ENCODE results near the gene SLC9A3. TPM values are rescaled to one million over a fixed set of nuclear protein-coding genes. Genes with fewer than 3 reads are reported as not detected.

SLC9A3 gene
- total RNA-seq, 2 experiments from 2014 or later = 1.7 to 1.8 TPM

DNA sequence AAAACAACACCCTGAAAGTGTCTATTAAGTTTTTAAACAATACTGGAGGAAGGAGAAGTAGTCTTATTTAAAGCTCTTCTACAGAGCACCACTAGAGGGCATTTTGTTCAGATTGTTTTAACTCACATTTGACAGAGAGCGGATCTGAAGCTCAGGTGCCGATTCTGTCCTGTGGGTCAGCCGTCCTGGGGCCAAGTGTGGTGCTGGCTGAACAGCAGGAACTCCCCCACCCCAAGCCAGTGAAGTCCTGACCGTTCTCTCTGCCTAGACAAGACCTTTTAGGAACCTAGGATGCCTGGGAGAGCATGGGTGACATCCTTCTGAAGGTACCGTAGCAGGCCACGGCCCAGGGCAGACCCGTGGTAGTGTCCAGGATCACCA, 77.4 kb downstream of the SLC9A3 start:
- no peak for DNase-seq
- ChIA-PET POLR2A (interaction anchor here (1.8 kb wide), 1 partner anchor 26 kb away, joined by 15 read pairs; no protein-coding TSS in a partner anchor), CTCF (interaction anchor here (0.7 to 3.7 kb wide), 28 partner anchors 8 to 869 kb away, joined by 3 to 18 read pairs (median 4); partner anchors contain the start of genes AHRR, CCDC127, LRRC14B and SDHA)
- Mint-ChIP-seq H3K9me3 (peaks cover 14% of the 10 kb centered on the region), H3K36me3 (peaks cover 49% of the 10 kb centered on the region), H3K4me1 (ENCODE audit: low read depth) (peaks cover 34% of the 10 kb centered on the region), H3K4me3 (no peak overlapping the region), H3K27ac (peak overlapping the region; percentile 18), H3K27me3 (no peaks in the 10 kb centered on the region)
- intact Hi-C loops (cut with micrococcal nuclease) = no loop called here

DNA sequence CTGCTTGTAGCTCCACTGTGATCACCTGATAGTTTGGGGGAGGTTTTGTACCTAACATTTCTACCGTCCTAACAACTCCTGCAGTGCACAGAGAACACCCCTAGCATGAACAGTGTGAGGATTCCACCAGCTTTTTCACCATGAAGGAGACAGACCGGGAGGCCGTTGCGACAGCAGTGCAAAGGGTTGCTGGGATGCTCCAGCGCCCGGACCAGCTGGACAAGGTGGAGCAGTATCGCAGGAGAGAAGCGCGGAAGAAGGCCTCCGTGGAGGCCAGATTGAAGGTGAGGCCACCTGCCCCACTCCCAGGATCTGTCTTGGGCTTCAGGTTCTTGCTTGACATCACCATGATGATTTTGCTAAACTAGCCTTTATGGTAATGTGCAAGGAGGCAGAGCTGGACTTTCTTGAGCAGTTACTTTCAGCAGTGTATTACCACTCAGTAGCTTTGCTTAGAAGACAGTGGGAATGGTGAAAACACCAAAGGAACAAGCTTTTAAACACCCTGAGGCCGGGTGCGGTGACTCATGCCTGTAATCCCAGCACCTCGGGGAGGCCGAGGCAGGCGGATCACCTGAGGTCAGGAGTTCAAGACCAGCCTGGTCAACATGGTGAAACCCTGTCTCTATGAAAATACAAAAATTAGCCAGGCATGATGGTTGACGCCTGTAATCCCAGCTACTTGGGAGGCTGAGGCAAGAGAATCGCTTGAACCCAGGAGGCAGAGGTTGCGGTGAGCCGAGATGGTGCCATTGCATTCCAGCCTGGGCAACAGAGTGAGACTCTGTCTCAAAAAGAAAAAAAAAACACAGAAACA, 78.0 kb downstream of the SLC9A3 start:
- ChIA-PET CTCF (interaction anchor here (0.7 to 3.7 kb wide), 29 partner anchors 9 to 870 kb away, joined by 3 to 18 read pairs (median 4); partner anchors contain the start of genes AHRR, CCDC127, LRRC14B and SDHA), POLR2A (interaction anchor here (1.8 kb wide), 1 partner anchor 27 kb away, joined by 15 read pairs; no protein-coding TSS in a partner anchor)
- H3K9me3 Mint-ChIP-seq = peaks cover 8% of the 10 kb centered on the region
- peaks cover 43% of the 10 kb centered on the region for H3K36me3 Mint-ChIP-seq
- H3K27me3 Mint-ChIP-seq = no peaks in the 10 kb centered on the region
- no peak for DNase-seq
- H3K4me1 Mint-ChIP-seq (ENCODE audit: low read depth) = peaks cover 36% of the 10 kb centered on the region
- H3K27ac Mint-ChIP-seq = peak overlapping the region; percentile 18
- intact Hi-C loops (cut with micrococcal nuclease) = no loop called here
- no peak overlapping the region for H3K4me3 Mint-ChIP-seq

DNA sequence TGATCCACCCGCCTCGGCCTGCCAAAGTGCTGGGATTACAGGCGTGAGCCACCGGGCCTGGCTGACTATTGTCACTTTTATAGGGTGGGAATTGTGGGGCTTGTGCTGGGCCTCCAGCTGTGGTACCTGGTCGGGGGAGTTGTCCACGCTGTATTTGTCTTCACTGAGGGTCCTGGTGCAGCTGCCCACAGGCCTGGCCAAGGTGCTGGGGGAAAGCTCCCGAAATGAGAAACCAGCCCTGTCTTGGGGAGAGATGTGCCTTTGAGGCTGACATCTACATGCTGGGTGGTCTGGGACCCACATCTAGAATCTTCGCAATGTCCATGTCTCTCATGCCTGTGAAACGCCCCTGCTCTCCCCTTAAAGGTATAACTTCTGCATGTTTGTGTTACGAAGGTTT, 78.7 kb downstream of the SLC9A3 start:
- peaks cover 36% of the 10 kb centered on the region for H3K36me3 Mint-ChIP-seq
- POLR2A ChIA-PET = interaction anchor here (1.8 kb wide), 1 partner anchor 28 kb away, joined by 15 read pairs; no protein-coding TSS in a partner anchor
- H3K4me3 Mint-ChIP-seq = no peak overlapping the region

DNA sequence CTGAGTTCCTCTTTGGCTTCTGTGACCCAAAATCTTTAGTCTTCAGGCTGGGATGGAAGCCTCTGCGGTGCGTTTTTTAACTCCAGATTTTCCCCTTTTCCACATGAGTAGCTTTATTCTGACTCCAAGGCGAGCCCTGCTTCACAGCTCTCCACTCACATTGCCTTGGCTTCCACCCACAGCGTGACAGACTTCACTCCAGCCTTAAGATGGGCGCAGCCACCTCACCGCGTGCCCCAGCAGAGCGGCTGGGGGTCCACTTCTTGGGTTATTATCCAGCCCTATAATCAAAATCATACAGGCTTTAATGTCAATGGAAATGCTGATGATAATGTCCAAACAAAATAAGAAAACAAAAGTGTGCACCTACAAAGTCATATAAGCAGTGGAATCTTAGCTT, 80.0 kb downstream of the SLC9A3 start:
- intact Hi-C loops (cut with micrococcal nuclease) = loop anchor here (5.0 kb wide), 1 partner anchor 172 kb away; the partner anchor contains the start of gene PDCD6
- H3K27ac Mint-ChIP-seq = peak overlapping the region; percentile 61
- H3K36me3 Mint-ChIP-seq = peaks cover 23% of the 10 kb centered on the region
- H3K27me3 Mint-ChIP-seq = no peaks in the 10 kb centered on the region
- H3K4me1 Mint-ChIP-seq (ENCODE audit: low read depth) = peaks cover 32% of the 10 kb centered on the region
- POLR2A ChIA-PET = no interaction called here
- CTCF ChIA-PET = interaction anchor here (1.0 to 3.7 kb wide), 3 partner anchors 30 to 127 kb away, joined by 3 to 16 read pairs (median 14); partner anchors contain the start of gene AHRR
- no peak for DNase-seq
- peak overlapping the region; percentile 95 for H3K4me3 Mint-ChIP-seq
- H3K9me3 Mint-ChIP-seq = no peaks in the 10 kb centered on the region

More for the DNA sequence above, 78.7 kb downstream of the SLC9A3 start:
- CTCF ChIA-PET = interaction anchor here (1.0 to 3.7 kb wide), 12 partner anchors 11 to 695 kb away, joined by 3 to 18 read pairs (median 7); partner anchors contain the start of genes AHRR and LRRC14B
- no peaks in the 10 kb centered on the region for H3K27me3 Mint-ChIP-seq
- H3K27ac Mint-ChIP-seq = peak overlapping the region; percentile 15
- H3K9me3 Mint-ChIP-seq = peaks cover 3% of the 10 kb centered on the region
- intact Hi-C loops (cut with micrococcal nuclease) = no loop called here
- no peak for DNase-seq
- peaks cover 36% of the 10 kb centered on the region for H3K4me1 Mint-ChIP-seq (ENCODE audit: low read depth)

DNA sequence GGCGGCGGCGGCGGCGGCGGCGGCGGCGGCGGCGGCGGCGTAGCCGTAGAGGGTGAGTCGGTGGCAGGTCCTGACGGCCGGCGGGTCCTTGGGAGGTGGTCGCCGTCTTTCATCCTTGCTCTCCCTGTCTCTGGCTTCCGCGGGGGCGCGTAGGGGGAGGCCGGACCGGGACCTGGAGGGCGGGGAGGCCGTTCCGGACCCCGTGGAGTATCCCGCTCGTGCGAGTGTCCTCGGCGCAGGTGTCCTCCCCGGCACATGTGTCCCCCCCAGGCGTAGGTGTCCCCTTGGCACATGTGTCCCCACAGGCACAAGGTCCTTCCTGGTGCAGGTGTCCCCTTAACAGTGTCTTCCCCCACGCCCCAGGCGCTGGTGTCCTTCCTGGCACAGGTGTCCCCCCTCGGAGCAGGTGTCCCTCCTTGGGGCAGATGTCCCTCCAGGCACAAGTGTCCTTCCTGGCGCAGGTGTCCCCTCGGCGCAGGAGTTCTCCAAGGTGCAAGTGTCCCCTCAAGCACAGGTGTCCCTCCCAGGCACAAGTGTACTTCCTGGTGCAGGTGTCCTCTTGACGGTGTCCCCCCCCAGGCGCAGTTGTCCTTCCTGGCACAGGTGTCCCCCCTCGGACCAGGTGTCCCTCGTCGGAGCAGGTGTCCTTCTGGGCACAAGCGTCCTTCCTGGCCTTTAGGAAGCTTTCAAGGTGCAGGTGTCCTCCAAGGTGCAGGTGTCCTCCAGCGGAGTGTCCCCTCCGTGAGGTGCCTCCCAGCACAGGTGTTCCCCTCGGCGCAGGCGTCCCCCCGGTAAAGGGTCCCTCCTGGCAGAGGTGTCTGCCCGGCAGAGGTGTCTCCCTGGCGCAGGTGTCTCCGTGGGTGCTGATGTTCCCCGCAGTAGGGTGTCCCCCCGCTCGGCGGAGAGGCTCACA, 80.8 kb downstream of the SLC9A3 start:
- Mint-ChIP-seq H3K4me1 (ENCODE audit: low read depth) (peaks cover 30% of the 10 kb centered on the region), H3K27me3 (no peaks in the 10 kb centered on the region), H3K4me3 (peak overlapping the region; percentile 95), H3K9me3 (no peaks in the 10 kb centered on the region), H3K27ac (peak overlapping the region; percentile 89), H3K36me3 (peaks cover 15% of the 10 kb centered on the region)
- peak; percentile 45 for DNase-seq
- intact Hi-C loops (cut with micrococcal nuclease) = loop anchor here (2.0 to 5.0 kb wide), 2 partner anchors 29 to 171 kb away; partner anchors contain the start of gene PDCD6
- CTCF ChIA-PET = interaction anchor here (1.0 to 3.7 kb wide), 2 partner anchors 123 to 126 kb away, joined by 4 to 14 read pairs; partner anchors contain the start of gene AHRR
- POLR2A ChIA-PET = no interaction called here

DNA sequence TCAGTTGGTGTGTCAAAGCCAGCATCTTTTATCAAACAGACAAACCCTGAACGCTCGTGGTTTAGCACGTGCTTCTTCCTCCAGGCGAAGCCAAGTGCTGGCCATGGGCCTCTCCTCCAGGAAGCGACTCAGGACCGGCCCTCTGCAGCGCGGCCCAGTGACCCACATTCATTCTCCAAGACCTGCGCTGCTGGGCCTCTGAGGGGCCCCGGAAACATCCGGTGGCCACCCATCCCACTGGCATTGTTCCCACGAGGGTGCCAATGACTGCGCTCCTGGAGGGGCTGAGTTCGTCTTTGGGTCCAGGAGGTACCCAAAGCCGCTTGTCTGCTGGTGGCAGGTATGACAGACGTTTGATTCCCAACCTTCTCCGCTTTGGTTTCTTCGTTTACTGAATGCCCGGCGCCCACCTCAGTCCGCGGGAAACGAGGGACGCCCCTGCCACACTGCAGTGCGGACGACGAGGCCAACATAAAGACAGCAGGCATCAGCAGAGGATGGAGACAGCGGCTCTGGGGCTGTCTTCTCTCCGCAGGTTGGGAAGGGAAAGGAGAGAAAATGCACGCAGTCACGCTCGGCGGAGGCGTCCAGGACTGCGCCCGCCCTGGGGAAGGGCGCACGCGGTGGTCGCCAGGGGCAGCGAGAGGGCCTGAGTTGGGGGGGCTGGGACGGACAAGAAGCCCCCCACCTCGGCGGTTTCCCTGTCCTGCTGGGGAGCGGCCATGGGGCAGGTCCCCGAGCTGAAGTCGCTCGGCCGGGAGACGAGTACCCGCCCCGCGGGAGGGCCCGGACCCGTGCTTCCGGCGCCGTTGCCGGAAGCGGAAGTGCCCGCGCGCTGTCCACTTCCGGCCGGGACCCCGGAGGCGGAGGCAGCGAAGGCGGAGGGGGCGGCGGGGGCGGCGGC, 81.7 kb downstream of the SLC9A3 start, which contains the start of gene EXOC3:
TSS of gene EXOC3 (plus strand) at position 842 of the 904 bp plus-strand sequence. CDS start 3,030 bp downstream, outside the sequence.
- peak; percentile 81 for DNase-seq
- ChIA-PET CTCF (interaction anchor here (1.0 to 1.2 kb wide), 2 partner anchors 11 to 125 kb away, joined by 4 read pairs; no protein-coding TSS in a partner anchor), POLR2A (no interaction called here)
- H3K4me1 Mint-ChIP-seq (ENCODE audit: low read depth) = peaks cover 30% of the 10 kb centered on the region
- H3K27ac Mint-ChIP-seq = peak within 1 kb of the TSS; percentile 89
- peaks cover 8% of the 10 kb centered on the region for H3K36me3 Mint-ChIP-seq
- no peaks in the 10 kb centered on the region for H3K9me3 Mint-ChIP-seq
- H3K27me3 Mint-ChIP-seq = no peaks in the 10 kb centered on the region
- peak within 1 kb of the TSS; percentile 95 for H3K4me3 Mint-ChIP-seq
- intact Hi-C loops (cut with micrococcal nuclease) = loop anchor here (2.0 to 5.0 kb wide), 2 partner anchors 30 to 170 kb away; partner anchors contain the start of gene PDCD6

DNA sequence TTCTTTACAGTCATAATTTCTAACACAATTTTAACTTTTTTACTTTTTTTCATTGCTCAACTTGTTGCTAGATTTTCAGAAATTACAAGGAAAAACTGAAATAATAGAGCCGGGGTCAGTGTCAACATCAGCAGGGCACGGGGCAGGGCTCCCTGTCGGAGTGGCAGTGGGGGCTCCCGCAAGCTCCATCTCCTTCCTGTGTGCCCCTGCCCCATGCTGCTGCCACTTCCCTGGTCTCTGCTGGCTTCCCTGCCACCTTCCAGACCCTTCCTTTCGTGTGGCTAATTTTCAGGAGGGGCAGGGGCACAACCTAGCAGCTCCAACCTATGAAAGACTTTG, 82.3 kb downstream of the SLC9A3 start:
- H3K36me3 Mint-ChIP-seq = peaks cover 7% of the 10 kb centered on the region
- H3K9me3 Mint-ChIP-seq = no peaks in the 10 kb centered on the region
- CTCF ChIA-PET = interaction anchor here (1.2 kb wide), 1 partner anchor 11 kb away, joined by 4 read pairs; no protein-coding TSS in a partner anchor
- H3K27me3 Mint-ChIP-seq = peaks cover 2% of the 10 kb centered on the region
- H3K27ac Mint-ChIP-seq = peak overlapping the region; percentile 33
- peak overlapping the region; percentile 95 for H3K4me3 Mint-ChIP-seq
- no peak for DNase-seq
- intact Hi-C loops (cut with micrococcal nuclease) = loop anchor here (2.0 to 5.0 kb wide), 2 partner anchors 31 to 170 kb away; partner anchors contain the start of gene PDCD6
- POLR2A ChIA-PET = no interaction called here
- peaks cover 29% of the 10 kb centered on the region for H3K4me1 Mint-ChIP-seq (ENCODE audit: low read depth)

DNA sequence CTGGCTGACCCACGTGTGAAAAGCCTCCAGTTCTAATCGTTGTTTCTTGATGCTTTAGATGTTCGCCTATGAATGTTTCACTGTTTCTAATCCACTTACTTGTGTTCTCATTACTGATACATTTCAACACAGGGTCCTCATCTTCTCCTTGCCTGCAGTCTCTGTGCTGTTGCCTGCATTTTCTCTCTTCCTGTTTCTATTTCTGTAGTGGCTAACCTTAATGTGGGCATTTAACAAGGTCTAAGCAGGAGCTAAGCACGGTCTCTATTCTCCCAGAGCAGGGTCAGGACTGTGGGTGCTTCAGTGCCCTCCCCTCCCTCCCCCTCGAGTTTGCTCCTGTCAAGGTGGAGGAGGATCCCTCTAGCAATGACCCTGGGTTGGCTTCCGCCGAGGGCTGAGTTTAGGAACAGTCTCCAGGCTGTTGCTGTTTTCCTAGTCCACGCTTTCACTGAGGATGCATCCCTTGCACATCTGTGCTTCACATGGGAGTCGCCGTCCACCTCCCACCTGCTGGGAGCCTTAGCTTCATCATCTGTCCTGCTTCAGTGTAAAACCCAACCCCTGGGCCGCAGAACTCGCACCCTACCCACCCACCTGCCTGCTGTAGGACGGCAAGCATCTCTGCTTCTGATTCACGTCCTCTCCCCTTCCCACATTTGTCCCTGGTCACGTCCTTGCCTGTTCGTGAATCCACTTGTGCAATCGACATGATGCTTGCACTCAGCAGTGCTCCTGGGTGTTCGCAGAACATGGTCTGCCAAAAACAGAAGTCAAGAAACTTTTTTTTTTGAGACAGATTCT, 83.6 kb downstream of the SLC9A3 start:
- Mint-ChIP-seq H3K27ac (no peak overlapping the region), H3K9me3 (no peaks in the 10 kb centered on the region), H3K36me3 (no peaks in the 10 kb centered on the region), H3K4me1 (ENCODE audit: low read depth) (peaks cover 23% of the 10 kb centered on the region), H3K4me3 (no peak overlapping the region), H3K27me3 (peaks cover 2% of the 10 kb centered on the region)
- ChIA-PET CTCF (no interaction called here), POLR2A (no interaction called here)
- no peak for DNase-seq
- intact Hi-C loops (cut with micrococcal nuclease) = loop anchor here (5.0 kb wide), 1 partner anchor 168 kb away; the partner anchor contains the start of gene PDCD6

DNA sequence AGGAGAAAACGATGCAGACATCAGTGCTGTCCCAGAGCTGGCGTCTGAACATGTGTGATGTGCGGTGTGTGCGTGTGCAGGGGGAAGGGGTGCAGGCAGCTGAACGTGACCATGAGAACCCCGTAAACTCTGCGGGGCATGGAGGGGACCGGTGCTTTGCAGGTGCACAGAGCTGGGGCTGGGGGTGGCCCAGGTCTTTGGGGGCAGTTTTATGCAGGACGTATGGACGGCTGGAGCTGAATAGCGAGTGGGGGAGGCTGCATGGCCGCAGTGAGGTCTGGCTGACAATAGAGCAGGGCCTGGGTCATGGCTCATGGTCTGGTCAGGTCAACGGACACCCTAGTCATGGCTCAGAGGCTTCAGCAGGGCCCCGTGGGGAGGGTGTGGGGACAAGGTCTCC, 84.6 kb downstream of the SLC9A3 start:
- no peak overlapping the region for H3K4me3 Mint-ChIP-seq

DNA sequence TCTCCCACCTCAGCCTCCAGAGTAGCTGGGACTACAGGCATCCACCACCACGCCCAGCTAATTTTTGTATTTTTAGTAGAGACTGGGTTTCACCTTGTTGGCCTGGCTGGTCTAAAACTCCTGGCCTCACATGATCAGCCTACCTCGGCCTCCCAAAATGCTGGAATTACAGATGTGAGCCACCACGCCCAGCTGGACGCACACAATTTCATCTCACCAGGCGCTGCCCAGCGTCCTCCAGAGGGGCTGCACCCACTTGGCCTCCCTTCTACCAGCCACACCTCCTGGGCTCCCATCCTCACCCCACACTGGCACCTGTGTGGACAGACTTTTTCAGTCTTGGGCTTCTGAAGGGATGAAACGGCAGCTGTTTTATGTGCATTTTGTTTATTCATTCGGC, 85.1 kb downstream of the SLC9A3 start:
- CTCF ChIA-PET = interaction anchor here (0.7 kb wide), 1 partner anchor 9 kb away, joined by 4 read pairs; no protein-coding TSS in a partner anchor
- H3K4me1 Mint-ChIP-seq (ENCODE audit: low read depth) = peaks cover 14% of the 10 kb centered on the region
- H3K36me3 Mint-ChIP-seq = no peaks in the 10 kb centered on the region
- no peaks in the 10 kb centered on the region for H3K9me3 Mint-ChIP-seq
- peaks cover 3% of the 10 kb centered on the region for H3K27me3 Mint-ChIP-seq
- H3K27ac Mint-ChIP-seq = no peak overlapping the region
- no peak for DNase-seq
- H3K4me3 Mint-ChIP-seq = no peak overlapping the region
- intact Hi-C loops (cut with micrococcal nuclease) = no loop called here
- POLR2A ChIA-PET = no interaction called here

More for the DNA sequence above, 84.6 kb downstream of the SLC9A3 start:
- no peaks in the 10 kb centered on the region for H3K9me3 Mint-ChIP-seq
- no peak overlapping the region for H3K27ac Mint-ChIP-seq
- intact Hi-C loops (cut with micrococcal nuclease) = loop anchor here (5.0 kb wide), 1 partner anchor 167 kb away; the partner anchor contains the start of gene PDCD6
- ChIA-PET POLR2A (no interaction called here), CTCF (interaction anchor here (0.7 kb wide), 1 partner anchor 10 kb away, joined by 4 read pairs; no protein-coding TSS in a partner anchor)
- no peaks in the 10 kb centered on the region for H3K36me3 Mint-ChIP-seq
- DNase-seq = no peak
- peaks cover 18% of the 10 kb centered on the region for H3K4me1 Mint-ChIP-seq (ENCODE audit: low read depth)
- H3K27me3 Mint-ChIP-seq = peaks cover 3% of the 10 kb centered on the region
